Tibial nerve (tissue), 3 donors: ENCODE results near the gene SLC38A11.

ENCODE experiments used
- POLR2A ChIP-seq, 2 donors: fragments of 450-650 bp; IDR thresholded peaks; one replicate each; pipeline ENCODE4 v1.6.1; 2017; ENCODE audit warnings: antibody characterized with exemption in 2 of 2, mild to moderate bottlenecking in 2 of 2, moderate library complexity in 2 of 2
- TF ChIP-seq, protein P1 (sequence below), 5 experiments: fragments of 200-600 bp in 3 of 5; fragments of 450-650 bp in 2 of 5; sonication (generic) in 3 of 5; IDR thresholded peaks; one replicate each; pipeline ENCODE4 v1.5.1; 2016 to 2019; ENCODE audit warnings: antibody characterized with exemption in 5 of 5, mild to moderate bottlenecking in 3 of 5, moderate library complexity in 2 of 5

DNA sequence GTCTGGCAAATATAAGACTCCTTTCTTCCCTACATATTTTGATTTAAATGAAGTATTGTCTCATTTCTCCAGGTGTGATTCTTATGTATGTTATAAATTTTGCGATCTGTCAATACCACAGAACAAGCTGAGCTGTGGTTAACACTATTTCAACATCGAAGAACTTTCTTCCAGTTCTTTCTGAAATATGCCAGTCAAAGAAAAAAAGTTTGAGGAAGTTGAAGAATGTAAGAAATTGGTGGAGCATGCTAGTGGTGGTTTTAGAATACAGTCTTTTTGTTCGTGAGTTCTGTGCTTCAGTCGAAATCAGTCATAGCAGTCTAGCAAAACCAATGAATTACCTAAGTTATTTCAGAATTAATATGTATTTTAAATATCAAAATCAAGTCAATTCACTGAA is 105.1 kb downstream of the SLC38A11 start:
- TF ChIP-seq POLR2A (IDR thresholded peaks at IDR 0.05) = no peak
- TF ChIP-seq, protein P1, sequence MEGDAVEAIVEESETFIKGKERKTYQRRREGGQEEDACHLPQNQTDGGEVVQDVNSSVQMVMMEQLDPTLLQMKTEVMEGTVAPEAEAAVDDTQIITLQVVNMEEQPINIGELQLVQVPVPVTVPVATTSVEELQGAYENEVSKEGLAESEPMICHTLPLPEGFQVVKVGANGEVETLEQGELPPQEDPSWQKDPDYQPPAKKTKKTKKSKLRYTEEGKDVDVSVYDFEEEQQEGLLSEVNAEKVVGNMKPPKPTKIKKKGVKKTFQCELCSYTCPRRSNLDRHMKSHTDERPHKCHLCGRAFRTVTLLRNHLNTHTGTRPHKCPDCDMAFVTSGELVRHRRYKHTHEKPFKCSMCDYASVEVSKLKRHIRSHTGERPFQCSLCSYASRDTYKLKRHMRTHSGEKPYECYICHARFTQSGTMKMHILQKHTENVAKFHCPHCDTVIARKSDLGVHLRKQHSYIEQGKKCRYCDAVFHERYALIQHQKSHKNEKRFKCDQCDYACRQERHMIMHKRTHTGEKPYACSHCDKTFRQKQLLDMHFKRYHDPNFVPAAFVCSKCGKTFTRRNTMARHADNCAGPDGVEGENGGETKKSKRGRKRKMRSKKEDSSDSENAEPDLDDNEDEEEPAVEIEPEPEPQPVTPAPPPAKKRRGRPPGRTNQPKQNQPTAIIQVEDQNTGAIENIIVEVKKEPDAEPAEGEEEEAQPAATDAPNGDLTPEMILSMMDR (IDR thresholded peaks at IDR 0.05) = no peak
